GM12878 (cell line): ENCODE measurements around the gene KIF5C. TPM values are rescaled to one million over a fixed set of nuclear protein-coding genes. Genes with fewer than 3 reads are reported as not detected.

Source experiments
- ATF7 ChIP-seq: fragments of 450-650 bp; IDR thresholded peaks from 2 replicates; pipeline ENCODE4 v1.6.1; 2016; ENCODE audit warnings: low read depth, mild to moderate bottlenecking
- BACH1 ChIP-seq: fragments of 450-650 bp; IDR thresholded peaks from 2 replicates; pipeline ENCODE4 v1.6.1; 2017; ENCODE audit warnings: mild to moderate bottlenecking, borderline replicate concordance
- BCL3 ChIP-seq: IDR thresholded peaks from 2 replicates; pipeline ENCODE4 v1.6.1; 2011; ENCODE audit warnings: borderline replicate concordance, low read depth, mild to moderate bottlenecking, moderate library complexity, low read length; ENCODE audit not compliant: insufficient read depth, poor library complexity, severe bottlenecking
- BHLHE40 ChIP-seq, 2 experiments: fragments of 450-650 bp in 1 of 2; IDR thresholded peaks; 2 replicates each; pipeline ENCODE4 v1.6.1; 2011 to 2017; ENCODE audit warnings: low read depth in 2 of 2, borderline replicate concordance in 1 of 2, improper control_type of control experiment in 1 of 2, low read length in 1 of 2, mild to moderate bottlenecking in 1 of 2
- BRCA1 ChIP-seq: IDR thresholded peaks from 2 replicates; pipeline ENCODE4 v1.6.1; 2011; ENCODE audit warnings: low read depth, low read length, improper control_type of control experiment
- HDGF ChIP-seq: fragments of 450-650 bp; IDR thresholded peaks from 2 replicates; pipeline ENCODE4 v1.6.1; 2016; ENCODE audit warnings: antibody characterized with exemption
- IRF4 ChIP-seq: IDR thresholded peaks from 2 replicates; pipeline ENCODE4 v1.6.1; 2011; ENCODE audit warnings: low read depth, low read length
- MEF2A ChIP-seq: IDR thresholded peaks from 2 replicates; pipeline ENCODE4 v1.6.1; 2011; ENCODE audit warnings: low read depth, mild to moderate bottlenecking, low read length, moderate library complexity; ENCODE audit not compliant: insufficient read depth
- MEF2B ChIP-seq: fragments of 450-650 bp; IDR thresholded peaks from 2 replicates; pipeline ENCODE4 v1.6.1; 2018; ENCODE audit warnings: mild to moderate bottlenecking, moderate library complexity; ENCODE audit not compliant: partially characterized antibody, poor library complexity, severe bottlenecking
- MTA2 ChIP-seq: fragments of 450-650 bp; IDR thresholded peaks from 2 replicates; pipeline ENCODE4 v1.6.1; 2016; ENCODE audit warnings: low read depth, mild to moderate bottlenecking, moderate library complexity
- MXI1 ChIP-seq: fragments of 150-350 bp; IDR thresholded peaks from 2 replicates; pipeline ENCODE4 v1.6.1; 2011; ENCODE audit warnings: low read depth, mild to moderate bottlenecking, inconsistent platforms, low read length, improper control_type of control experiment
- RELB ChIP-seq: fragments of 450-650 bp; IDR thresholded peaks from 2 replicates; pipeline ENCODE4 v1.6.1; 2017; ENCODE audit warnings: low read depth, mild to moderate bottlenecking, moderate library complexity
- SIX5 ChIP-seq: IDR thresholded peaks from 2 replicates; pipeline ENCODE4 v1.6.1; 2011; ENCODE audit warnings: mild to moderate bottlenecking, low read depth, low read length, moderate library complexity; ENCODE audit not compliant: severe bottlenecking
- SKIL ChIP-seq: fragments of 450-650 bp; IDR thresholded peaks from 2 replicates; pipeline ENCODE4 v1.6.1; 2017; ENCODE audit warnings: mild to moderate bottlenecking, low read depth, inconsistent platforms; ENCODE audit not compliant: poor library complexity, severe bottlenecking
- SMAD5 ChIP-seq: IDR thresholded peaks from 2 replicates; pipeline ENCODE4 v1.6.1; 2016; ENCODE audit warnings: antibody characterized with exemption, low read depth
- TCF12 ChIP-seq: IDR thresholded peaks from 2 replicates; pipeline ENCODE4 v1.6.1; 2011; ENCODE audit warnings: low read depth, mild to moderate bottlenecking, low read length
- ZNF274 ChIP-seq: IDR thresholded peaks from one replicate; pipeline ENCODE4 v1.8.0; 2011; ENCODE audit not compliant: insufficient read length, insufficient read depth
- ZZZ3 ChIP-seq: IDR thresholded peaks from 2 replicates; pipeline ENCODE4 v1.6.1; 2011; ENCODE audit warnings: low read depth; ENCODE audit not compliant: control insufficient read depth, insufficient read length
- polyA plus RNA-seq, 11 experiments: library from polyadenylated mRNA; depleted of rRNA in 4 of 11; unstranded in 6 of 11; stranded (reverse) in 5 of 11; fragments of >200 nt; fragmentation: Nextera tagmentation in 4 of 11; fragmentation: Illumina TruSeq in 1 of 11; extraction: Ambion mirVana in 4 of 11; extraction: Trizol in 1 of 11; gene quantifications; 1 replicate in 1 of 11; 2 replicates in 10 of 11; pipeline versions ENCODE4 v1.2.1 to v1.2.3, GENCODE V29; 2011 to 2016; ENCODE audit warnings: inconsistent platforms in 2 of 11, missing spikeins in 2 of 11, low read depth in 1 of 11
- total RNA-seq, 4 experiments: library from RNA; depleted of rRNA in 3 of 4; stranded (reverse); fragments of >200 nt in 3 of 4; fragmentation: Illumina TruSeq in 1 of 4; extraction: Trizol in 1 of 4; gene quantifications; 2 replicates each; pipeline versions ENCODE4 v1.2.1 to v1.2.3, GENCODE V29; 2013 to 2021
- TF ChIP-seq, protein P1 (sequence below): IDR thresholded peaks from 2 replicates; pipeline ENCODE4 v1.6.1; 2012; ENCODE audit warnings: mild to moderate bottlenecking, low read depth, low read length
- TF ChIP-seq, protein P2 (sequence below): IDR thresholded peaks from 2 replicates; pipeline ENCODE4 v1.6.1; 2012; ENCODE audit warnings: low read depth, low read length, improper control_type of control experiment
- TF ChIP-seq, protein P3 (sequence below): IDR thresholded peaks from 2 replicates; pipeline ENCODE4 v1.6.1; 2011; ENCODE audit warnings: low read depth, low read length, improper control_type of control experiment, borderline replicate concordance

Gene KIF5C
- total and polyA plus RNA-seq, 10 of the 15 experiments (the other 5 are each of a cell fraction or from before 2014, with no cell fraction given), result 0.08 to 0.49 (median 0.24) TPM

DNA sequence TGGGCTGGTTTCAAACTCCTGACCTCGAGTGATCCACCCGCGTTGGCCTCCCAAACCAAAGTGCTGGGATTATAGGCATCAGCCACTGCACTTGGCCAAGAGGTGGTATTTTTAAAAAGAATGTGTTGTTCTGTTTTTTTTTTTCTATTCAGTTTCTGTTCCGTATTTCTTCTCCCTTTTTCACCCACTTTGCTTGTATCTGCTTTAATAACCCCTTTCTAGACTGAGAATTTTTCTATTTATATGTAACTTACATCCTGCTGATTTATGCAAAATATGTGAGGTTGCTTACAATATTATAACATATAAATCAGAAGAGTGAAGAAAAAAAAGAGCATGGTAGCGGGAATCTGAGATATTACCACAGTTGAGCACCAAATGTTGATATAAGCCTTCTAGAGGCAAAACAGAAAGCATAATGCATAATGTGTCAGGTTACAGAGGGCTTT is 146.3 kb downstream of the KIF5C start (continued):
- TF ChIP-seq, protein P1, sequence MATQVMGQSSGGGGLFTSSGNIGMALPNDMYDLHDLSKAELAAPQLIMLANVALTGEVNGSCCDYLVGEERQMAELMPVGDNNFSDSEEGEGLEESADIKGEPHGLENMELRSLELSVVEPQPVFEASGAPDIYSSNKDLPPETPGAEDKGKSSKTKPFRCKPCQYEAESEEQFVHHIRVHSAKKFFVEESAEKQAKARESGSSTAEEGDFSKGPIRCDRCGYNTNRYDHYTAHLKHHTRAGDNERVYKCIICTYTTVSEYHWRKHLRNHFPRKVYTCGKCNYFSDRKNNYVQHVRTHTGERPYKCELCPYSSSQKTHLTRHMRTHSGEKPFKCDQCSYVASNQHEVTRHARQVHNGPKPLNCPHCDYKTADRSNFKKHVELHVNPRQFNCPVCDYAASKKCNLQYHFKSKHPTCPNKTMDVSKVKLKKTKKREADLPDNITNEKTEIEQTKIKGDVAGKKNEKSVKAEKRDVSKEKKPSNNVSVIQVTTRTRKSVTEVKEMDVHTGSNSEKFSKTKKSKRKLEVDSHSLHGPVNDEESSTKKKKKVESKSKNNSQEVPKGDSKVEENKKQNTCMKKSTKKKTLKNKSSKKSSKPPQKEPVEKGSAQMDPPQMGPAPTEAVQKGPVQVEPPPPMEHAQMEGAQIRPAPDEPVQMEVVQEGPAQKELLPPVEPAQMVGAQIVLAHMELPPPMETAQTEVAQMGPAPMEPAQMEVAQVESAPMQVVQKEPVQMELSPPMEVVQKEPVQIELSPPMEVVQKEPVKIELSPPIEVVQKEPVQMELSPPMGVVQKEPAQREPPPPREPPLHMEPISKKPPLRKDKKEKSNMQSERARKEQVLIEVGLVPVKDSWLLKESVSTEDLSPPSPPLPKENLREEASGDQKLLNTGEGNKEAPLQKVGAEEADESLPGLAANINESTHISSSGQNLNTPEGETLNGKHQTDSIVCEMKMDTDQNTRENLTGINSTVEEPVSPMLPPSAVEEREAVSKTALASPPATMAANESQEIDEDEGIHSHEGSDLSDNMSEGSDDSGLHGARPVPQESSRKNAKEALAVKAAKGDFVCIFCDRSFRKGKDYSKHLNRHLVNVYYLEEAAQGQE, result no peak
- TF ChIP-seq SKIL (peak; percentile 50), MEF2A (peak; percentile 94), MTA2 (peak; percentile 88), BCL3 (peak; percentile 42), ZNF274 (no peak), BHLHE40 (IDR thresholded peaks at IDR 0.05; ENCODE audit: borderline replicate concordance in 1 of 2, low read depth in 2 of 2, low read length in 1 of 2) (0 out of 4 replicates have a peak, but pooled peaks of 1 of the 2 experiments have one; percentile 16), IRF4 (peak; percentile 88), ZZZ3 (no peak), SIX5 (no peak), MXI1 (no peak), BRCA1 (no peak), SMAD5 (no peak), BACH1 (no peak), ATF7 (peak; percentile 77), HDGF (no peak), MEF2B (peak; percentile 88), TCF12 (no peak), RELB (peak; percentile 87)
- TF ChIP-seq, protein P2, sequence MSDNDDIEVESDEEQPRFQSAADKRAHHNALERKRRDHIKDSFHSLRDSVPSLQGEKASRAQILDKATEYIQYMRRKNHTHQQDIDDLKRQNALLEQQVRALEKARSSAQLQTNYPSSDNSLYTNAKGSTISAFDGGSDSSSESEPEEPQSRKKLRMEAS, result no peak
- TF ChIP-seq, protein P3, sequence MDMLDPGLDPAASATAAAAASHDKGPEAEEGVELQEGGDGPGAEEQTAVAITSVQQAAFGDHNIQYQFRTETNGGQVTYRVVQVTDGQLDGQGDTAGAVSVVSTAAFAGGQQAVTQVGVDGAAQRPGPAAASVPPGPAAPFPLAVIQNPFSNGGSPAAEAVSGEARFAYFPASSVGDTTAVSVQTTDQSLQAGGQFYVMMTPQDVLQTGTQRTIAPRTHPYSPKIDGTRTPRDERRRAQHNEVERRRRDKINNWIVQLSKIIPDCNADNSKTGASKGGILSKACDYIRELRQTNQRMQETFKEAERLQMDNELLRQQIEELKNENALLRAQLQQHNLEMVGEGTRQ, result no peak
